HEK293 (cell line): ENCODE measurements around the gene ANAPC5.
"Not testable (repeated sequence)": the region's sequence is repeated elsewhere in the genome, so short reads cannot be mapped to it uniquely, and the experiment has no call there.

Experiments used
- CTCF ChIA-PET: fragments of 350-600 bp; formaldehyde crosslinking; extraction: SDS; loops from one replicate; lab custom pipeline; 2021; ENCODE audit warnings: antibody characterized with exemption; lab: Yijun Ruan, JAX
- POLR2A ChIA-PET: fragments of 300-600 bp; formaldehyde crosslinking; extraction: SDS; loops from one replicate; lab custom pipeline; 2020; ENCODE audit warnings: antibody characterized with exemption, inconsistent platforms; lab: Yijun Ruan, JAX
- H3K27ac ChIP-seq: fragments of 200-500 bp; sonication (Bioruptor generic); 2 replicates; pipeline ENCODE4 v1.5.1; 2014; ENCODE audit warnings: low read depth, low read length, control low read depth, inconsistent platforms; ENCODE audit errors: extremely low read depth
- H3K36me3 ChIP-seq, 2 experiments: fragments of 200-500 bp in 1 of 2; sonication (Bioruptor generic) in 1 of 2; 1 replicate in 1 of 2; 2 replicates in 1 of 2; pipeline ENCODE4 v1.5.1; 2014 to 2017; ENCODE audit warnings: inconsistent platforms in 2 of 2, low read length in 2 of 2; ENCODE audit not compliant: control insufficient read depth in 2 of 2, insufficient read depth in 1 of 2
- H3K4me1 ChIP-seq: fragments of 200-500 bp; sonication (Bioruptor generic); 2 replicates; pipeline ENCODE4 v1.5.1; 2014; ENCODE audit warnings: mild to moderate bottlenecking, low read length, inconsistent platforms; ENCODE audit not compliant: control insufficient read depth, insufficient read depth
- H3K4me3 ChIP-seq: 2 replicates; pipeline ENCODE4 v1.5.1; 2011; ENCODE audit warnings: low read depth, mild to moderate bottlenecking, control low read depth, low read length, moderate library complexity
- H3K9me3 ChIP-seq: fragments of 200-500 bp; sonication (Bioruptor generic); 2 replicates; pipeline ENCODE4 v1.5.1; 2014; ENCODE audit warnings: low read depth, low read length, inconsistent platforms; ENCODE audit not compliant: control insufficient read depth, insufficient read depth
- CTCF ChIP-seq: fragments of 450-650 bp; formaldehyde crosslinking; IDR thresholded peaks from 2 replicates; pipeline ENCODE4 v1.5.1; 2016; ENCODE audit warnings: missing biosample characterization, missing genetic modification characterization
- FEZF1 ChIP-seq: fragments of 450-650 bp; formaldehyde crosslinking; IDR thresholded peaks from 2 replicates; pipeline ENCODE4 v1.5.1; 2016; ENCODE audit warnings: missing biosample characterization, missing genetic modification characterization
- MEIS1 ChIP-seq: sonication (generic); formaldehyde crosslinking; IDR thresholded peaks from 2 replicates; pipeline ENCODE4 v1.8.1; 2022; ENCODE audit warnings: missing genetic modification reagents, mild to moderate bottlenecking, borderline replicate concordance
- MYNN ChIP-seq: fragments of 450-650 bp; formaldehyde crosslinking; IDR thresholded peaks from 2 replicates; pipeline ENCODE4 v1.5.1; 2016; ENCODE audit warnings: missing biosample characterization, missing genetic modification characterization, borderline replicate concordance
- SCRT1 ChIP-seq: fragments of 450-650 bp; formaldehyde crosslinking; IDR thresholded peaks from 2 replicates; pipeline ENCODE4 v1.5.1; 2016; ENCODE audit warnings: missing biosample characterization, missing genetic modification characterization, borderline replicate concordance
- SP3 ChIP-seq: fragments of 450-650 bp; formaldehyde crosslinking; IDR thresholded peaks from 2 replicates; pipeline ENCODE4 v1.5.1; 2016; ENCODE audit warnings: missing biosample characterization, missing genetic modification characterization
- ZBTB1 ChIP-seq: fragments of 450-650 bp; formaldehyde crosslinking; IDR thresholded peaks from 2 replicates; pipeline ENCODE4 v1.5.1; 2016; ENCODE audit warnings: missing biosample characterization, missing genetic modification characterization
- ZFP3 ChIP-seq: fragments of 450-650 bp; formaldehyde crosslinking; IDR thresholded peaks from 2 replicates; pipeline ENCODE4 v1.5.1; 2016; ENCODE audit warnings: low read depth, missing biosample characterization, missing genetic modification characterization
- ZNF10 ChIP-seq: fragments of 450-650 bp; formaldehyde crosslinking; IDR thresholded peaks from 2 replicates; pipeline ENCODE4 v1.5.1; 2017; ENCODE audit warnings: missing biosample characterization, missing genetic modification characterization
- ZNF121 ChIP-seq: fragments of 450-650 bp; formaldehyde crosslinking; IDR thresholded peaks from 2 replicates; pipeline ENCODE4 v1.5.1; 2016; ENCODE audit warnings: missing biosample characterization, missing genetic modification characterization
- ZNF335 ChIP-seq: fragments of 450-650 bp; formaldehyde crosslinking; conservative IDR thresholded peaks from 2 replicates; pipeline ENCODE4 v1.5.1; 2016; ENCODE audit warnings: missing biosample characterization, missing genetic modification characterization
- ZNF560 ChIP-seq: fragments of 450-650 bp; formaldehyde crosslinking; IDR thresholded peaks from 2 replicates; pipeline ENCODE4 v1.5.1; 2017; ENCODE audit warnings: missing biosample characterization, missing genetic modification characterization, borderline replicate concordance
- ZNF600 ChIP-seq: fragments of 450-650 bp; formaldehyde crosslinking; IDR thresholded peaks from 2 replicates; pipeline ENCODE4 v1.5.1; 2016; ENCODE audit warnings: missing biosample characterization, missing genetic modification characterization
- ZNF621 ChIP-seq: fragments of 450-650 bp; formaldehyde crosslinking; IDR thresholded peaks from 2 replicates; pipeline ENCODE4 v1.5.1; 2017; ENCODE audit warnings: missing biosample characterization, missing genetic modification characterization
- ZNF776 ChIP-seq: fragments of 450-650 bp; formaldehyde crosslinking; IDR thresholded peaks from 2 replicates; pipeline ENCODE4 v1.5.0; 2017; ENCODE audit warnings: missing biosample characterization, missing genetic modification characterization, borderline replicate concordance
- ZSCAN30 ChIP-seq: fragments of 450-650 bp; IDR thresholded peaks from 2 replicates; pipeline ENCODE4 v1.5.1; 2018; ENCODE audit warnings: missing biosample characterization, mild to moderate bottlenecking, missing genetic modification characterization, moderate library complexity
- TF ChIP-seq, protein P1 (sequence below): fragments of 450-650 bp; formaldehyde crosslinking; conservative IDR thresholded peaks from 2 replicates; pipeline ENCODE4 v1.5.1; 2016; ENCODE audit warnings: low read depth, missing biosample characterization, missing genetic modification characterization
- TF ChIP-seq, protein P2 (sequence below): fragments of 450-650 bp; formaldehyde crosslinking; IDR thresholded peaks from 2 replicates; pipeline ENCODE4 v1.5.1; 2016; ENCODE audit warnings: missing biosample characterization, missing genetic modification characterization
- TF ChIP-seq, protein P3 (sequence below): fragments of 450-650 bp; formaldehyde crosslinking; IDR thresholded peaks from 2 replicates; pipeline ENCODE4 v1.5.1; 2016; ENCODE audit warnings: missing biosample characterization, missing genetic modification characterization

The ANAPC5 gene

DNA sequence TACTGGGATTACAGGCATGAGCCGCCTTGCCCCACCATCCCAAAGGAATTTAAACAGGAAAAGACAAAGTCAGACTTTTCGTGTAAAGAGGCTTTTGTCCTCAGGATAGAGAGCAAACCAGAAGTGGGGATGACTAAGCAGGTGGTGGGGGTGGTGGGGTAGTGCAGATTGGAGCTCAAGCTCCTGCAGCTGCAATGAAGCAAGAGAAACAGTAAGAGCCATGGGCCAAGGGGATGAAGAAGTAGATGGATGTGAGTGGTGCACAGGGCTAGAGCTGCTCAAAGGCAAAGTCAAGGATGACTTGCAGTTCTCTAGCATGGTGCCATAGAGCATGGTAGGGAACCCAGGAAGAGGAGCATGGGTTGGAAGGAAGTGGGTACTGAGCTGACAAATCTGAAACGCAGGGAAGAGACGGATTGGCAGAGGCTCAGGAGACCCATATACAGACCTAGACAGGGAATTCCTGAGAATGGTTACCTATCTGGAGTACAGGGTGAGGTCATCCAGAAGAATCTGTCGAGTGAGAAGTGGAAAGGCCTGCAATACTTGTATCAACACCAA lies 36.3 kb upstream of the ANAPC5 start:
- ChIA-PET POLR2A (interaction anchor here (1.1 kb wide), 1 partner anchor 11 kb away, joined by 3 read pairs; the partner anchor contains the start of gene RNF34), CTCF (no interaction called here)
- no peaks in the 10 kb centered on the region for H3K36me3 ChIP-seq

DNA sequence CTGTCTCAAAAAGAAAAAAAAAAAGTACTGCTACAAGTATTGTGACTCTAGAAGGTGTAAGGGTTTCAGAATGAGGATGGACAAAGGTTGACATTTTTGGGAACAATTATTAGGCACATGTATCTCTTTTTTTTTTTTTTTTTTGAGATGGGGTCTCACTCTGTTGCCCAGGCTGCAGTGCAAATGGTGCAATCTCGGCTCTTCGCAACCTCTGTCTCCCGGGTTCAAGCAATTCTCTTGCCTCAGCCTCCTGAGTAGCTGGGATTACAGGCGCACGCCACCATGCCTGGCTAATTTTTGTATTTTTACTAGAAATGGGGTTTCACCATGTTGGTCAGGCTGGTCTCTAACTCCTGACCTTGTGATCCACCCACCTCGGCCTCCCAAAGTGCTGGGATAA lies 32.7 kb upstream of the ANAPC5 start:
- H3K4me1 ChIP-seq, H3K27ac ChIP-seq, H3K4me3 ChIP-seq, H3K36me3 ChIP-seq, H3K9me3 ChIP-seq: not testable (repeated sequence)
- ChIA-PET CTCF (interaction anchor here (1.9 kb wide), 1 partner anchor 34 kb away, joined by 4 read pairs; no protein-coding TSS in a partner anchor), POLR2A (interaction anchor here (0.6 to 2.5 kb wide), 2 partner anchors 15 to 42 kb away, joined by 3 to 9 read pairs; partner anchors contain the start of gene RNF34)
- TF ChIP-seq ZNF121: 0 out of 2 replicates have a peak, but pooled peaks have one; percentile 66

More for the DNA sequence above, 36.3 kb upstream of the ANAPC5 start:
- TF ChIP-seq, protein P1, sequence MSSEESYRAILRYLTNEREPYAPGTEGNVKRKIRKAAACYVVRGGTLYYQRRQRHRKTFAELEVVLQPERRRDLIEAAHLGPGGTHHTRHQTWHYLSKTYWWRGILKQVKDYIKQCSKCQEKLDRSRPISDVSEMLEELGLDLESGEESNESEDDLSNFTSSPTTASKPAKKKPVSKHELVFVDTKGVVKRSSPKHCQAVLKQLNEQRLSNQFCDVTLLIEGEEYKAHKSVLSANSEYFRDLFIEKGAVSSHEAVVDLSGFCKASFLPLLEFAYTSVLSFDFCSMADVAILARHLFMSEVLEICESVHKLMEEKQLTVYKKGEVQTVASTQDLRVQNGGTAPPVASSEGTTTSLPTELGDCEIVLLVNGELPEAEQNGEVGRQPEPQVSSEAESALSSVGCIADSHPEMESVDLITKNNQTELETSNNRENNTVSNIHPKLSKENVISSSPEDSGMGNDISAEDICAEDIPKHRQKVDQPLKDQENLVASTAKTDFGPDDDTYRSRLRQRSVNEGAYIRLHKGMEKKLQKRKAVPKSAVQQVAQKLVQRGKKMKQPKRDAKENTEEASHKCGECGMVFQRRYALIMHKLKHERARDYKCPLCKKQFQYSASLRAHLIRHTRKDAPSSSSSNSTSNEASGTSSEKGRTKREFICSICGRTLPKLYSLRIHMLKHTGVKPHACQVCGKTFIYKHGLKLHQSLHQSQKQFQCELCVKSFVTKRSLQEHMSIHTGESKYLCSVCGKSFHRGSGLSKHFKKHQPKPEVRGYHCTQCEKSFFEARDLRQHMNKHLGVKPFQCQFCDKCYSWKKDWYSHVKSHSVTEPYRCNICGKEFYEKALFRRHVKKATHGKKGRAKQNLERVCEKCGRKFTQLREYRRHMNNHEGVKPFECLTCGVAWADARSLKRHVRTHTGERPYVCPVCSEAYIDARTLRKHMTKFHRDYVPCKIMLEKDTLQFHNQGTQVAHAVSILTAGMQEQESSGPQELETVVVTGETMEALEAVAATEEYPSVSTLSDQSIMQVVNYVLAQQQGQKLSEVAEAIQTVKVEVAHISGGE: no peak
- TF ChIP-seq MYNN (no peak), ZNF776 (tag by site-specific recombination) (no peak), ZNF600 (tag by site-specific recombination) (no peak; the same call in 1 of the 2 replicates), ZFP3 (tag by site-specific recombination) (no peak), ZNF335 (no peak), SP3 (tag by site-specific recombination) (no peak), ZSCAN30 (tag by site-specific recombination) (no peak), FEZF1 (no peak), ZBTB1 (tag by site-specific recombination) (no peak), SCRT1 (tag by site-specific recombination) (no peak)
- TF ChIP-seq, protein P2, sequence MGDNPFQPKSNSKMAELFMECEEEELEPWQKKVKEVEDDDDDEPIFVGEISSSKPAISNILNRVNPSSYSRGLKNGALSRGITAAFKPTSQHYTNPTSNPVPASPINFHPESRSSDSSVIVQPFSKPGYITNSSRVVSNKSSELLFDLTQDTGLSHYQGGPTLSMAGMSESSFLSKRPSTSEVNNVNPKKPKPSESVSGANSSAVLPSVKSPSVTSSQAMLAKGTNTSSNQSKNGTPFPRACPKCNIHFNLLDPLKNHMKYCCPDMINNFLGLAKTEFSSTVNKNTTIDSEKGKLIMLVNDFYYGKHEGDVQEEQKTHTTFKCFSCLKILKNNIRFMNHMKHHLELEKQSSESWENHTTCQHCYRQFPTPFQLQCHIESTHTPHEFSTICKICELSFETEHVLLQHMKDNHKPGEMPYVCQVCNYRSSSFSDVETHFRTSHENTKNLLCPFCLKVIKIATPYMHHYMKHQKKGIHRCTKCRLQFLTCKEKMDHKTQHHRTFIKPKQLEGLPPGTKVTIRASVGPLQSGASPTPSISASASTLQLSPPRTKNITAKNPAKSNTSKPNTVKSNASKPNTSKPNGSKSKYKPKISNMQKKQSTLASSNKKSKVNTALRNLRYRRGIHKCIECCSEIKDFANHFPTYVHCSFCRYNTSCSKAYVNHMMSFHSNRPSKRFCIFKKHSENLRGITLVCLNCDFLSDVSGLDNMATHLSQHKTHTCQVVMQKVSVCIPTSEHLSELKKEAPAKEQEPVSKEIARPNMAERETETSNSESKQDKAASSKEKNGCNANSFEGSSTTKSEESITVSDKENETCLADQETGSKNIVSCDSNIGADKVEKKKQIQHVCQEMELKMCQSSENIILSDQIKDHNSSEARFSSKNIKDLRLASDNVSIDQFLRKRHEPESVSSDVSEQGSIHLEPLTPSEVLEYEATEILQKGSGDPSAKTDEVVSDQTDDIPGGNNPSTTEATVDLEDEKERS (tag by site-specific recombination): no peak
- H3K9me3 ChIP-seq: no peaks in the 10 kb centered on the region
- H3K27ac ChIP-seq: no peak overlapping the region
- no peak overlapping the region for H3K4me3 ChIP-seq
- no peaks in the 10 kb centered on the region for H3K4me1 ChIP-seq

DNA sequence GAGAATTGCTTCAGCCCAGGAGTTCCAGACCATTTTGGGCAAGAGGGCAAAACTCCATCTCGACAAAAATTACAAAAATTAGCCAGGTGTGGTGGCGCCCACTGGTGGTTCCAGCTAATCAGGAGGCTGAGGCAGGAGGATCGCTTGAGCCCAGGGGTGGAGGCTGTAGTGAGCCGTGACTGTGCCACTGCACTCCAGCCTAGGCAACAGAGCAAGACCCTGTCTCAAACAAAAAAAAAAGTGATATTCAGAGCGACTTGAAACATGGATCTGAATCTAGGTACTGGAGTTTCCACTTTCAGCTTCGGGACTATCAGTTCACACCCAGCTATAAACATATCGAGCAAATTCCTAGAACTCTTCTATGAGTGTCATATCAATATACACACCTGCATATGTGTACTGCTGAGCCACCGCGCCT lies 31.4 kb upstream of the ANAPC5 start:
- Histone ChIP-seq H3K36me3 (no peaks in the 10 kb centered on the region), H3K4me1 (no peaks in the 10 kb centered on the region), H3K9me3 (no peaks in the 10 kb centered on the region), H3K27ac (no peak overlapping the region), H3K4me3 (no peak overlapping the region)
- CTCF ChIA-PET: interaction anchor here (0.5 to 1.9 kb wide), 12 partner anchors 8 to 379 kb away, joined by 3 to 6 read pairs (median 3); no protein-coding TSS in a partner anchor
- no peak for TF ChIP-seq ZNF621 (tag by site-specific recombination)
- no peak for TF ChIP-seq ZNF560
- TF ChIP-seq MEIS1 (CRISPR knock-in tag): no peak
- TF ChIP-seq CTCF: peak; percentile 17; the same call in 1 of the 2 replicates
- TF ChIP-seq, protein P3, sequence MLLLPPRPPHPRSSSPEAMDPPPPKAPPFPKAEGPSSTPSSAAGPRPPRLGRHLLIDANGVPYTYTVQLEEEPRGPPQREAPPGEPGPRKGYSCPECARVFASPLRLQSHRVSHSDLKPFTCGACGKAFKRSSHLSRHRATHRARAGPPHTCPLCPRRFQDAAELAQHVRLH: peak; percentile 77; the same call in 1 of the 2 replicates
- no peak for TF ChIP-seq ZNF10 (tag by site-specific recombination)
- POLR2A ChIA-PET: interaction anchor here (0.6 to 2.2 kb wide), 3 partner anchors 9 to 42 kb away, joined by 3 to 5 read pairs (median 4); partner anchors contain the start of gene ANAPC5
